ENCODE results near the gene SV2C.
"Not testable (repeated sequence)": the region's sequence is repeated elsewhere in the genome, so short reads cannot be mapped to it uniquely, and the experiment has no call there.

- not testable (repeated sequence) for TF ChIP-seq CTCF, POLR2A (IDR thresholded peaks at IDR 0.05)
Observed at GRCh38 chr5:76037736-76038151, 45.4 kb upstream of the SV2C start.

Data from testis (tissue), 2 donors.